NCI-H2107 (cell line): Measurements from ENCODE around the gene AUH.
"Not testable (repeated sequence)": the region's sequence is repeated elsewhere in the genome, so short reads cannot be mapped to it uniquely, and the experiment has no call there.

Experiments used
- DNase-seq: peaks from one replicate; lab custom pipeline; 2025; lab: John Stamatoyannopoulos, UW

The AUH gene

DNA sequence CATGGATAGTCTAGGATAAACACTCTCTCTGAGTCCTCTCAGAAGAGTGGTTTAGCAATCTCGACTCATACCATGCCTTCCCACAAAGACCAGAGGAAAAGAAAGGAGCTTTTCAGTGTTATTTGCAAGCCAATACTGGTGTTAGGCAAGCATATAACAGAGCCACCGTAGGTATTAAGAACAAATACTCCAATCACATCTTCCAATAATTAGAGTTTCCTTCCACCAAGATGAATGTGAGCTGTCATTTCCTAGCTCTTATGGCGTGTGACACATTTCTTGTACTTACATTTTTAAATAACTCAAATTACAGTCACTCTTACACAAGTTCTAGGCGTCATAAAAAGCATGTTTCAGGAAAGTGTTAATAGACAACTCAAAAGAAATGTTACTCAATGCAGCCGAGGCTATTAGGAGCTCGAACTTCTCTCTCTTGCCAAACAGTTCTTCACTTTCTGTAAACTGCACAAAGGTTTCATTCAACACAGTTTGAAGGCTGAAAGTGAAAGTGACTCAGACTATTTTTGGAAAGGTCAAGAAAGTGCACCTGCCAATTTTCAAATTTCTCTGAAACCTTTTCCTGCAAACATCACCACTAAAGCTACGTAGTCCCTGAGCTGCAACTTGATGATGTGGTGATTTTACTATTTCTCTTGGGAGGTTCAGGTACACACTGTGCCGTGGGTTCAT, 153.8 kb downstream of the AUH start:
- DNase-seq, result no peak

DNA sequence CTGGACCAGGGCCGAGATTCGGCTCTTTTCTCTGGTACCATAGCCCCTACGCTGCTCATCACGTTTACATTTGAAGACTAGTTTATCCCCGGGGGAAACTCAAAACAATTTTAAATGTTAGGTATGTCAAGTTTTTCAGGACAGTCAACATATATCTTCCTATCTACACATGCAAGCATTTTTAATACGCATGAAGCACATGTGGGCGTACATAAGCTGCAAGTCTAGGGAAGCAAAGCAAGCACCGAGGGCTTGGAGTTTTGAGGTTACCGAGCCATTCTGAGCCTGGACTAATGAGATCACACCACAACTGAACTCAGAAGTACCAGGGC, 154.4 kb downstream of the AUH start:
- DNase-seq, result no peak

DNA sequence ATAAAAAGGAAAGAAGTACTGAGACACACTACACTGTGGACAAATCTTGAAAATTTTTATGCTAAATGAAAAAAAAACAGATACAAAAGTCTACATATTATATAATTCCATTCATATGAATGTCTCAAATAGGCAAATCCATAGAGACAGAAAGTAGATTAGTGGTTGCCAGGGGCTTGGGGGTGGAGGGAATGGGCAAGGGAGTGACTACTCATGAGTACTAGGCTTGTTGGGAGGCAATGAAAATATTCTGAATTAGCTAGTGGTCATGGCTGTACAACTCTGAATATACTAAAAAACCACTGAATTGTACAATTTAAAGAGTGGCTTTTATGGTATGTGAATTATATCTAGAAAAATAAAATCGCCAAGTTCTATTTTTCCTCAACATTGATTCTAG, 154.9 kb downstream of the AUH start:
- no peak for DNase-seq

- DNase-seq, result no peak
These were observed 158.9 kb downstream of the AUH start for GRCh38 chr9:91202736-91203283.

DNA sequence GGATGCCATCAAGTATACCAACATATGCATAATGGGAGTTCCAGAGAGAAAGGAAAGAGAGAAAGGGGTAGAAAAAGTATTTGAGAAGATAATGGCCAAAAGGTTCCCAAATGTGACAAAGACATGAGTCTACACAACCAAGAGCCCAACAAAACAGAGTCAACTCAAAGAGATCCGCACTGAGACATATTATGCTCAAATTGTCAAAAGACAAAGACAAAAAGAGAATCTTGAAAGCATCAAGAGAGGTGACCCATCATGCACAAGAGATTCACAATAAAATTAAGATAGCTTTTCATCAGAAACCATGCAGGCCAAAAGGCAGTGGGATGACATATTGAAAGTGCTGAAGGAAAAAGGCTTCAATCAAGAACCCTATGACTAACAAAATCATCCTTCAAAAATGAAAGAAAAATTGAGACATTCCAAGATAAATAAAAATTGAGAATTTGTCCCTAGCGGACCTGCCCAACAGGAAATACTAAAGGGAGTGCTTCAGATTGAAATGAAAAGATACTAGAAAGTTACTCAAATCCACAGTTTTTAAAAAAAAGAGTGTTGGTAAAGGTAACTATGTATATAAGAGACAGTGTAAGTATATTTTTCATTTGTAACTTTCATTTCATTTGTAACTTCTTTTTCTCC, 160.9 kb downstream of the AUH start:
- no peak for DNase-seq

GRCh38 chr9:91199739-91200497, 161.8 kb downstream of the AUH start:
- no peak for DNase-seq

- DNase-seq, result not testable (repeated sequence)
These were observed 162.8 kb downstream of the AUH start for GRCh38 chr9:91198881-91199280.

- no peak for DNase-seq
These were observed 163.3 kb downstream of the AUH start for GRCh38 chr9:91198405-91198804.

GRCh38 chr9:91197232-91198181, 164.2 kb downstream of the AUH start:
- peak; percentile 7 for DNase-seq

DNA sequence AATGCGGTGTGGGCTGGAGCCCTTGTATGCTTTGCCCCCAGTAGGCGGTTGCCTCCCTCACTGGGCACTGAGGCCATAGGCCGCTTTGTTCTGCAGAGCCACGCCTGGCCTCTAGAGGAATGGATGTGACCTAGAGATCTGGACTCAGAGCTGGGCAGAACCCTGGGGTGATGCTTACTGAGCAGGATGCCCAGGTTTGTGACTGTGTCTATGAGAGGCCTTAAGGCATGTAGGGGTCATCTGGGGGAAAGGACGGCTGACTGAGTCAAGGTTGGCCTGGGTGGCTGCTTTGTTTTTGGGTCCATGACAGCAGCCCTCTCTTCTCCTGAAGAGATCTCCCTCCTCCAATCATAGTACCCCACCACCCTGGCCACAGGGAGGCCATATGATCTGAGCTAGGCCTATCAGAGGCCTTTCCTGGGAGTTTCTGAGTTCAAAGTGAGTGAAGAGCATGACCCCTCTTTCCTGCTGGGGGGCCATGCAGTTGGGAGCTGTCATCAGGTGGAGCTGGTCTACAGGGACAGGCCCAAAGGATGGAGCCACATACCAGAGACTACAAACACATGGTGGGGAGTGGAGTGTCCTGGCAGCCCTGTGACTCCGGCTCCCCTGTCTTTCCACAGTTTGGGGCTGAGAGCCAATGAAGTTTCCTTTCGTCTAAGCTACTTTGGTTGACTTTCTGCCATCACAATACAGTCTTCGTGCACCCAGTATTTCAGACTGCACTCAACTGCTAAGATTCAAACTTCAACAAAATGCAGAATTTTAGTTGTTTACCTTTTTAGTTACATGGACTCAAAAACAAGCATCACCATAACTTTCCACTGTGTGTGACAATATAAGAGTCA, 165.4 kb downstream of the AUH start:
- DNase-seq, result no peak

DNA sequence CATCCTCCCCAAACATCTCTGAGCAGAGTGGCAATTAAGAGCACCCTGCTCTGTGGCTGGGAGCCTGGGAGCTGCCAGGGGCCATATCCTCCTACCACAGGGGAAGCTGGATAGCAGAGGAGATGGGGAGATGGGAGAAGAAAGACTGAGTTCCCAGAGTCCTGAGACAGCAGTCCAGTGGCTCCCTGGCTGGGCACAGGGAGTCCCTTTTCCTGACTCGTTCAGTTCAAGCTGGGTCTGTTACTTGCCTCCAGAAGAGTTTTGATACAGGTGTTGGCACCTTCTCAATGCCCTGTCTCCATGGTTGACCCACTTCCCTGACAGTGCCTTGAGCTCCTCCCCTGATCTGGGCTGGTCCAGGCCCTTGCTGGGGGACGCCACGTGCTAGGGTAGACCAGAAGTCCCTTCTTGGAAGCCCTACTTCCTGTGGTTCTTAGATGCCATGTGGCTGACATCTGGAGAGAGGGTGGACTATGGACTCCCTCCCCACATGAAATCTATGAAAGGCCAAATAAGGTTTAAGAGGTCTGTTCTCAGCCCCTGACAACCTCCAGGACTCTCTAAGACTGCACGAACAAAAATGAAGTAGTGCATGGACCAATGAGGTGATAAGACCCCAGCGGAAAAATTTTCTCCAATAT, 166.2 kb downstream of the AUH start:
- DNase-seq, result no peak

DNA sequence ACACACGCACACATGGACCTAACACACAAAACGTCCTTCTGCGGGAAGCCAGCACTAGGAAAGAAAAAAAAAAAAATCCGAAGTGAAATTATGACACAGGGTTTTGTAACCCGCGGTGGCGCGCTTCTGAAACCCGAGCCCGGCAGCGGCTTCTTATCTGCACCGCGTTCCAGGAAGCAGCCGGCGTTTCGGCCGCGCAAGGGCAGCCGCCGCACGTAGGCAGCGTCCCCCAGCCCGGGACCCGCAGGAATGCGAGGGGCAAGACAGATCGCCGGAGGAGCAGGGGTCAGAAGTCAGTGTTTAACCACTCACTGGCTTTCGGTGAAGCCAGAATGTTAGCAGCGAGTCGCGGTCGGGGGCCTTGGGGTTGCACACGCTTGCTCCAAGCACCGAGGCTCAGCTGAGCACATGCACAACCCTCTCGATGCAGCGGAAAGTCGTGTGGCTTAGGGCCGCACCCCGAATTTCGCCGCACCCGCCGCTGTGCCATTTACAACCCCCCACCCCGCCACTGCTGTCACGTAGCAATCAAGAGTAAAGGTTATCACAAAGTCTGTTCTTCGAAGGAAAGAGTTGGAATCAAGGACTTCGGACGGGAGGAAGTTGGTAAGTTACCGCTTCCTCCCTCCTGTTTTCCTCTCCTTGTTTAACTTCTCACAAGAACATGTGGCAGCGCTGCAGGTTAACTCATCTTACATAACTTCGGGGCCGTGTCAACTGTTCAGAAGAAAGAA, 167.9 kb downstream of the AUH start:
- DNase-seq, result peak; percentile 6

- DNase-seq, result peak; percentile 33
These were observed 168.5 kb downstream of the AUH start for GRCh38 chr9:91193087-91193657.

DNA sequence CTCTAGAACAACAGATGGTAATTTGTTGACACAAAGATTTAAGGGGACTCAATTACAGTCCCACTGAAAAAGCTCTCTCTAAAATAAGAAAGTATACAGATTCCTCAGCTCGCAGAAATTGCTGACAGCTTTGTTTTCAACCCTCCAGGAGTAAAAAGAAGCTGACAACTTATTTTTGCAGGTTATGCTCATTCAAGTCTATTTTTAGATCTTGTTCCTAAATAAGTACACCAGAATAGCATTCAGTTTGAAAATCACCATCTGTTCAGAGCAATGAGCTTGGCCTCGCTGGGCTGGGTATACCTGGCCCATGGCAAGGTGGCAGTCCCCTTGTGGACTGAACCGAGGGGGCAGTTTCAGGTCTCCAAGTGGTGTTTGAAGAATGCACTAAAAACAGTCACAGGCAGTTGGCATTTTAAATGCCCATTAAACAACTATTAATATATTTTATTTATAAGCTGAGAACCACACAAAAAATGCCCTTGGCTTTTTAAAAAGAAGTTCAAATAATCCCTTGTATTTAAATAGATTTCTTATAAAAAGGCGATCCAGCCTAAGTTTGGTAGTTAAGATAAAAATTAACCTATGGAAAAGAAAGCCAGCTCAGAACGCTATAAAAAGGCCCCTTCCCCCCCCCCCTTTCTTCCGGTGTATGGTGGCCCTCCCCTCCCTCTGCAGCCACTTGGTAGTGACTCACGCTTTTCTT, 169.2 kb downstream of the AUH start:
- no peak for DNase-seq

- DNase-seq, result no peak
These were observed 170.0 kb downstream of the AUH start for GRCh38 chr9:91191411-91192380.

DNA sequence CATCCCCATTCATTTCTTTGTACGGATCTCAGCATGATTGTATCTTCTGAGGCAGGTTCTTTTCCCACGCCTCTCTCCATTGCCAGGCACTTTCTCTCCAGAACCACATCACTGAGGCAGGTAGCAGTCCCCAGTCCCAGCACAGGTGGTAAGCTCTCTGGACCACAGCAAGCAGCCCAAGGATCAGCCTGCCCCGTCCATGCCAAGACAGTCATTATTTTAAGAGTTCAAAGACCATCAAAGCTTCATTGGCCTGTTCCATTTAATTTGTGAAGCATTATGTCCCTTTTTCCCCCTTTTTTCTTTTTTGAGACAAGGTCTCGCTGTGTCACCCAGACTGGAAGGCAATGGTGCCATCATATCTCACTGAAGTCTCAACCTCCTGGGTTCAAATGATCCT, 171.7 kb downstream of the AUH start:
- no peak for DNase-seq
